ENCODE data around the gene DIAPH2.
A peak's percentile ranks its signal among the peaks of the same experiment; 100 is the strongest.
"Not testable (repeated sequence)": the region's sequence is repeated elsewhere in the genome, so short reads cannot be mapped to it uniquely, and the experiment has no call there.

Gene DIAPH2

DNA sequence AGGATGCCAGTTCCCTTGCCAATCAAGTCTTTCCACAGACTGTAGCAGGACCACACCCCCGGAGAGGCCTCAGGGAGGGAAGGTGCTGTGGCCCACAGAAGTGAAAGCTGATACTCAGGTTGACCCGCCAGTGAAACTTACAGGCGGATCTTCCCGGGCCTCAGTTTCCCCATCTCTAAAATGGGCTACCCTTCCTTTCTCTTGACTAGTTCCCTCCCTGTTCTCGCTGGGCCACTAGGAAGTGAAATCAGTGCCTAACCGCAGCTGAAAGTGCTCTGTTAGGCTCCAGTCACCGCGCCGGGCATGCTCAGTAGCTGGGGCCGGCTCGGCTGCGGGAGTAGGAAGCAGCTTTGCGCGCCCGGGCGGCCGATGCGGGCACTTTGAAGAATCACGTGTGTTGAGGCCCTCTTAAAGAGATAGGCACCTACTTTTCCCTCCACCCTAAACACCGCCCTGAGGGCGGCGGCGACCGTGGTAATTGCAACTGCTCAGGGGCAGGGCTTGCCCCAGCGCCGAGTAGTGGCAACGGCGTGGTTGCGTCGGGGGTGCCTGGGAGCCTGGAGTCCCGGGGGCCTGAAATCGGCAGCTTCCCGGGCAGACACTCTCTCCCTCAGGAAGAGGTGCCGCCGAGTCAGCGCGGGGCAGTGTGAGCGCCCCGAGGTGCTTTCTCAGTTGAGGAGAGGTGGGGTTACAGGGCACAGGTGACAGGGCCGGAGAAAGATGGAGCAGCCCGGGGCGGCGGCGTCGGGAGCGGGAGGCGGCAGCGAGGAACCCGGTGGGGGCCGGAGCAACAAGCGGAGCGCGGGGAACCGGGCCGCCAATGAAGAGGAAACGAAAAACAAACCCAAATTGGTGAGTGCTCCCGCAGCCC is at the start of gene DIAPH2:
DIAPH2 (plus strand) TSS at position 504 of the 871 bp plus-strand sequence.
- peak; percentile 67 for DNase-seq (ENCODE audit: low spot score)

GRCh38 chrX:96650023-96650422 is 34.6 kb upstream of the DIAPH2 start:
- no peak for DNase-seq (ENCODE audit: low spot score)

- DNase-seq (ENCODE audit: low spot score) = no peak
These were observed 28.6 kb upstream of the DIAPH2 start for GRCh38 chrX:96655947-96656623.

DNA sequence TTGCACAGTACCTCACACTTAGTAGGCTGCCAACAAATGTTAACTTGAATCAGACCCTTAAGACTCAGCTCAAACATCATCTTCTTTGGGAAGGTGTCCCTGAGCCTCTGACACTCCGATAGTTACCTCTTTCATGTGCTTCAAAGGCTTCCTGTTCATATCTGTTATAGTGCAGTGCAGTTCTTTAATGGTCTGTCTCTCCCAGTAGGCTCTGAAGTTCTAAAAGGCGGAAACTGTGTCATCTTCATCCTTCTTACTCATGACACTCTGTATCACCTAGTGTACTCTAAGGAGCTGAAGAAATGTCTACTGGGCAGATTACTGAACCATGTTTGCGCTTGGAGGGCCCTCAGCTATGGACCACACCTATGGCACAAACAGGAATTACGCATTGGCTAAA is 2.1 kb upstream of the DIAPH2 start:
- DNase-seq (ENCODE audit: low spot score) = no peak

DNA sequence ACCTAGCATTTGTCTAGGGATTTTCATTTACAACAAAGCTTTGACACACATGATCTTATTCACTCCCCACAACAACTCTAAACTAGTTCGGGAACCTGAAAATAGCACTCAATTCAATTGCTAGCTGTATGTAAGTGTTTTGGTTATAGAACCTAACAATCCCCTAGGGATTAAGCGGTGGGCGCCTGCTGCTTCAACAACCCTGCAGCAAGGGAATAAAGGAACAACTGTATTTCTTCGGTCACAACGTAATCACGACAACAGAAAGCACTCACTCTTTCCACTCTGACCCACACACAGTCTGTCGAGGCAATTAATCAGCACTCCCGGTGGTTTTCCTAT is 674 bp upstream of the DIAPH2 start:
- DNase-seq (ENCODE audit: low spot score) = no peak

- peak; percentile 13 for DNase-seq (ENCODE audit: low spot score)
These were observed 813 bp downstream of the DIAPH2 start for GRCh38 chrX:96685210-96686099.

GRCh38 chrX:96687776-96688175 is 3.1 kb downstream of the DIAPH2 start:
- no peak for DNase-seq (ENCODE audit: low spot score)

DNA sequence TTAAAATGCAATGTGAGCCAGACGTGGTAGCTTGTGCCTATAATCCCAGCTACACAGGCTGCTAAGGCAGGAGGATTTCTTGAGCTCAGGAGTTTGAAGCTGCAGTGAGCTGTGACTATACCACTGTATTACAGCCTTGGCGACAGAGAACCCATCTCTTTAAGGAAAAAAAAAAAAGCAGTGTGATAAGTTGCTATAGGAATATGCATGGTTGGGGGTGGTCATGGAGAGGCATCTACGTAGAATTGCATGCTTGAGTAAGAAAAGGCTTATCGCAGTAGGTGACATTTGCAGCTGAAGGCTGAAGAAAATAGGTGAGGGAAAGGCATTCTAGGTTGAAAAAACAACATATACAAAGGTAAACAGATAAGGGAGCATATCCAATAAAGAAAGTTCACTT is 4.1 kb downstream of the DIAPH2 start:
- no peak for DNase-seq (ENCODE audit: low spot score)

DNA sequence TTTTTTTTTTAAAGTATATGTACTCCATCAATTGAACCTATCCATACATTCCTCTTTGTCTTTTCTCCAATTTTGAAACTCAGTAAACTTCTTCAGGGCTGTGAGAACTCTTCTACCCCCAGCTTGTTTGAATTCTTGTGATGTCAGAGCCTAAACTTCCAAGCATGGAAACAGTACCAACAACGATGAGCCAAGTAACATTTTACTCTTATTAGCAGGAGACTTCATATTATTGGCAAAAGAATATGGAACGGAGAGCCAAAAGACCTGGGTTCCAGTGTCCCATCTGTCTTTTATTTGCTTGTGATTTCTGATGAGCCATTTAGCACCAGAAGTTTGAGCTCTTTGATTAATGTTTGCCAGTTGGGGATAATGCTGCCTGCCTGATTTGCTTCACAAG is 5.3 kb downstream of the DIAPH2 start:
- no peak for DNase-seq (ENCODE audit: low spot score)

DNA sequence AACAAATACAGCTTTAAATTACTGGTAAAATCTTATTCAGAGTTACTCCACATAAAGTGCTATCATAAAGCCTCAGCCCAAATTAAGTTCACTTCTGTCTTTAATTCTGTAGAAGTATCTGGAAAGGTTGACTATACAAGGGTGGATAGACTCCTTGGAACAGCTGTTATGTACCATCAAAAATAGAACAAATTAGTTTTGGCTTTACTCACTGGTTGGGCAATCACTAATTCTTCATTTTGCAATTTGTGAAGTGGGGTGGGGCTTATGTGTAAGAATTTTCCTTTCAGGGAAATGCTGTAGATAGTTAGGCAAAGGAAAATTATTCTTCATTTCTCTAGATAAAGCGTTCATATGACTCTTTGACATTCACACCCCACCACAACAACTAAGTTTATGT is 7.8 kb downstream of the DIAPH2 start:
- no peak for DNase-seq (ENCODE audit: low spot score)

DNA sequence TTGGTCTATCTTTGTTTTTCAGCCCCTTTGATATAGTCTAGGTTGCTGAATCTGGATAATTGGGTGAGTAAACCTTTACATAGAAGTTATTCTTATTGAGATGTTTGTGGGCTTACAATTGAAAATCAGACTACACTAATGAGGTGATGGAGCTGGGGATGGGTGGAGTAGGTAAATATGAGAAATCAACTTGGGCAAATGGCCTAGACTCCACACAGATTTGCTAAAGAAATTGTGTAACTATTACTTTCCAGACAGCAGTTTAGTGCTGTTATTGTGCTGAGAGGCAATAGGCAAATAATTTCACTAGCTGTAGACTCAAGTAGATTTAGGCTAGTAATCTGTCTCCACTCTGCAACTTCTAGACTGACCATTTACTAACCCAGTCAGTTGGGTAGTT is 8.2 kb downstream of the DIAPH2 start:
- no peak for DNase-seq (ENCODE audit: low spot score)

GRCh38 chrX:96693407-96693806 is 8.8 kb downstream of the DIAPH2 start:
- no peak for DNase-seq (ENCODE audit: low spot score)

- DNase-seq (ENCODE audit: low spot score) = no peak
These were observed 11.8 kb downstream of the DIAPH2 start for GRCh38 chrX:96696462-96696861.

- DNase-seq (ENCODE audit: low spot score) = no peak
These were observed 16.0 kb downstream of the DIAPH2 start for GRCh38 chrX:96700625-96701024.

- DNase-seq (ENCODE audit: low spot score) = no peak
These were observed 18.7 kb downstream of the DIAPH2 start for GRCh38 chrX:96703379-96703778.

DNA sequence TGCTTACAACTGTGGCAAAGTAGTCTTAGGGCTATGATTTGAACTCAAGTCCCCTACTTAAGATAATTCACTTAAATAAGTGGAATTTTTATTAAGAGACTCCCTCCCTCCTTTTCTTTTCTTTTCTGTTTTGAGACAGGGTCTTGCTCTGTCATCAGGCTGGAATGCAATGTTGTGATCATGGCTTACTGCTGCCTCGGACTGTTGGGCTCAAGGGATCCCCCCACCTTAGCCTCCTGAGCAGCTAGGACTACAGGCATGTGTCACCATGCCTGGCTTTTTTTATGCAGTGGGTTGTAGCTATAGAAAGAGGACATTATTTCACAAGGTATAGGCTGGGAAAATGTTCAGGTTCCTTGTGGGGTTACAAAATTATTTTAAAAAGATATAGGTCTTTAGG is 19.2 kb downstream of the DIAPH2 start:
- no peak for DNase-seq (ENCODE audit: low spot score)

GRCh38 chrX:96704629-96705028 is 20.0 kb downstream of the DIAPH2 start:
- DNase-seq (ENCODE audit: low spot score) = no peak

- no peak for DNase-seq (ENCODE audit: low spot score)
These were observed 21.3 kb downstream of the DIAPH2 start for GRCh38 chrX:96705905-96706304.

GRCh38 chrX:96707804-96708203 is 23.2 kb downstream of the DIAPH2 start:
- DNase-seq (ENCODE audit: low spot score) = no peak

DNA sequence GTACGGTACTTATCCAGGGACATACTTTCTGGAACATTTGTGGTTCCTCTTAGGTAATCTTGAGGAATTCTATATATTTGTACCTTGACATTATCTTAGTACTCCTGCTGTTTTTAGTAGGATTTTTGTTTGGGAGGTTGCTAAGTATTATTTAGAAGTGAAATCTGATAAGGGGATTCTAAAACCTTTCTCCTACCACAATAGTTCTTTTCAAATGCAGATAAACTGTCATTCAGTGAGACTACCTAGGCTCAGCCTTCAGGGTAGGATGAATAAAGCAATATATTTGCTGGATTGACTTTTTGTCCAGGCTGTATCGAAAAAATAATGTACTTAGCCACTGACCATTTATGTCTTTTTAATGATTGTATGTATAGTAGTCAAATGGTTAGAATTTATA is 25.4 kb downstream of the DIAPH2 start:
- no peak for DNase-seq (ENCODE audit: low spot score)

- peak; percentile 36 for DNase-seq (ENCODE audit: low spot score)
These were observed 28.7 kb downstream of the DIAPH2 start for GRCh38 chrX:96713303-96713702.

DNA sequence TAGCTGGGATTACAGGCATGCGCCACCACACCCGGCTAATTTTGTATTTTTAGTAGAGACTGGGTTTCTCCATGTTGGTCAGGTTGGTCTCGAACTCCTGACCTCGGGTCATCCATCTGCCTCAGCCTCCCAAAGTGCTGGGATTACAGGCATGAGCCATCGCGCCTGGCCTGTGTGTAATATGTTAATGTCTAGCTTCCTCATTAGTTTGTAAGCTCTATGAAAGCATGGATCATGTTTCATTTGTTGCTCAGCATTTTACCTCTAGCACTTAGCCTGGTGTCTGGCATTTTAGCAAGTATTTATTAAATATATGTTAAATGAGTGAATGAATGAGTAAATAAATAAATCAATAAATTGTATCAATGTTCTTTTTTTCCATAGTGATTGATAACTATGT is 29.8 kb downstream of the DIAPH2 start:
- not testable (repeated sequence) for DNase-seq (ENCODE audit: low spot score)

DNA sequence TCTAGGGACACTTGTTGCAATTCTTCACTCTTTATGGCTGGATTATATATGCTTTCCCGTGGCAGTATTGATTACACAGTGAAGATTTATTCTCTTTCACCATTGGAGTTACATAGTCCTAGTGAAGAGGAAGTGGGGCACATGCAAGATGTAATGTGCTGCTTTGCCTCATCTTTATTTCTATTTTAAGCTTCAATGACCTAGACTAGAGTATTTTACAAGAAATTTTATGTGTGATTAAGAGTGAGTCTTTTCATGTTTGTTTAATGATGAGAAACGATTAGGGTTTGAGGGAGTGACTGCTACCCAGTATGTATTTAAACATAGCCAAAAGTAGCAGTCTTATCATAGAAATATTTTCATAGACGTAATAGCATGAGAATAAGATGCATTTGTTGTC is 30.8 kb downstream of the DIAPH2 start:
- no peak for DNase-seq (ENCODE audit: low spot score)
